ENCODE data around the gene SLC22A15.

Gene SLC22A15

DNA sequence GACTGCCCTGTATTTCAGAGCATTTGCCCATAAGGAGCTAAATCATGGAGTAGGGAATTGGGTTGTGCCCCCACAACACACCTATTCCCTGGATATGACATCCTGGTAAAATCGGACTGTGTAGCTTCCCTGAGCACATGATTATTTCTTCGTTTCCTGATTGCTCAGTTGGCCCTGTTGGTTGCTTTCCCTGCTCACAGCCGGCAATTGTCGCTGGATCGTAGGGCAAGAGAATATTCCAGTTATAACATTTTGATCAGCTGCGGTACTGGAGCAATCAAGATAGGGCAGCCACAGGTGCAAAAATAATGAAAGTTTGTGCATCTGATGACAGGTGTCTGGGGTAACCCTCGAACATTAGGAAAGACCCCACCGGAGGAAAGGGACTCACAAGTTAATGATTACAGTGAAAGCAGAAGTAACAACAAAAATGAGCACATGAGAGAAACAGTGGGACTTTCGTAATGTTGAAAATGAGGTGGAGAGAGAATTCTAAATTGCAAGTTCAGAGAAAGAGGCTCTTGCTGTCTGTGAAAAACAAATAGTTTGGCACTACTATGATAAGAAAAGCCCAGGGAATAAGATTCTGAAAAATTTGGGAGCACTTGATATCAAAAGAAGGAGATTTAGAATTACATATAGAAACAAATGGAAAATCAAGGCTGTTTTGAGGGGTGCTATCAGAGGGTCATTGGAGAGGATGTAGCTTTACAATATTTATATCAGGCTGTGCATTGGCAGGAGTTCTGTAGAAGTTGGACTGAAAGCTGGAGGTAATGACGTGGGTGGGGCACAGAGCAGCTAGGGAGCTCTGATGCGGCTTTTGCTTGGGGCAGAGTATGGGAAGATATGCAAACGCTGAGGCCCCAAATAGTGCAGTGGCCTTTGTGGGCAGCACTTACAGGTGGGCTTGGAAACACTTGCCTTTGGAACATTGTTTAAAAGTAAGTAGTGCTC is 134.5 kb downstream of the SLC22A15 start, which contains the start of gene MAB21L3:
Gene MAB21L3 (plus strand): TSS at position 833 of the 957 bp plus-strand sequence. CDS start 1,217 bp downstream, outside the sequence.
- DNase-seq: no peak

DNA sequence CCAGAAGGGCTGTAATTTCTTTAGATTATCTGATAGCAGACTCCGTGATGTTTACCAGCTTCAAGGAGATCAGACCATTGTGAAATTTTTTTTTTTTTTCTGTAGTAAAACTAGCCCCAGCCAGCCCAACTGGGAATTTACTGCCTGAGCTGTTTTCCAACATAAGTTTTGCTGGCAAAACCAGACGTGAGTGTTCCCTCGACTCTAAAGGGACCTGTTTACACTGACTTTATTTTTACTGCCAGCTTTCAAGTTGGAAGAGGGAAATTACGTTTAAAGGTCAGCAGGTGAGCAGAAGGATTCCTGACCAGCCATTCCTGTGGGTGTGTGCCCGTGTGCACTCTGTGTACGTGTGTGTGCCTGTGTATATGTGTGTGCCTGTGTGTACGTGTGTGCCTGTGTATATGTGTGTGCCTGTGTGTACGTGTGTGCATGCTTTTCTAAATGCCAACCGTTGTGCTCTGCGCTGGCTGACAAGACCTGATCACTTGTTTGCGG is 135.3 kb downstream of the SLC22A15 start:
- no peak for DNase-seq

DNA sequence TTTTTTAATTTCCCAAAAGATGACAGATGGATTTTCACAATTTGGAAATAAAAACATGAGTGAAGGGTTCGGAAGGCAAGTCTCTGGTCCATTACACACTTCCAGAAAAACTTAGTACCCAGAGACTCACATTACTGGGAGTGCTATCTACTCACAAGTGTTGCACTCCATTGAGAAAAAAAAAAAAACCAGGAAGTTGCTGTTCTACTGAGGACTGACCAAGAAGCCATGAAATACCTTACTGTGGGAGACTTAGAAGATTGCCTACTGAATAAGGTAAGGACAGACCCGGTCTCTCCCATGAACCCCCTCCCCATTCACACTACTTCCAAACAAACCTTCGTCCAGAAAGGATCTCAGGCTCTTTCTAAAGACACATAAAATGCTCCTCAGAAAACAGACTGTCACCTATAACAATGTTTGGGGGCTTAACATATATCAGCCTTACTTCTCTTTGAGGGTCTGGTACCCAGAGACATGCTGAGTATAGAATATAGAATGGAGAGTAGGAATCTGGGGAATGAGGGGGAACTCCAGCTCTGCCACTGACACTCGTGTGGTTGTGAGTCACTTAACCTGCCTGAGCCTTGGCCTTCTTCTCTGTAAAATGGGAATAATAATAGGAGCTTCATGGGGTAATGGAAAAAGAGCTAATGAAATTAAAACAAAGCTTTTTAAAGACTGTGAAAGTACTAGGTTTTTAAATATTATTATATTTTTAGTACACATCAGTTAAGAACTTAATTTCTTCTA is 136.3 kb downstream of the SLC22A15 start:
- DNase-seq: no peak

DNA sequence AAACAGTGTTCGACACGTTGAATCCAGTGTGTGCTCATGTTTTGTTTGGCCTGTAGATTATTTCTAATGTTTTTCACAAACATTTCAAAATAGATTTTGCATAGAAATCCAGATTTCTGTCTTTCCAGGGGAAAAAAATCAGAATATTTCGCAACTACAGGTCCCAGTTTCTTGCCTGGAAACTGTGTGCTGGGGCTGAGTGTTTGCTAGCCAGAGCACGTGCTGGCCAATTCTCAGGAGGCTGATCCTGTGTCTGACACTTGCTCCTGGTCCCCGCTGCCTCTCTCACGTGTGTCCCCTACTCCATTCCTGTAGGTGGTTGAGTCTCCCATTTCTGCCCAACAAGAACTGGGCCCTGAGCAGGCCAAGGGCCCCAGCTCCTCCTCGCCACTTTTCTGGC is 137.3 kb downstream of the SLC22A15 start:
- no peak for DNase-seq

DNA sequence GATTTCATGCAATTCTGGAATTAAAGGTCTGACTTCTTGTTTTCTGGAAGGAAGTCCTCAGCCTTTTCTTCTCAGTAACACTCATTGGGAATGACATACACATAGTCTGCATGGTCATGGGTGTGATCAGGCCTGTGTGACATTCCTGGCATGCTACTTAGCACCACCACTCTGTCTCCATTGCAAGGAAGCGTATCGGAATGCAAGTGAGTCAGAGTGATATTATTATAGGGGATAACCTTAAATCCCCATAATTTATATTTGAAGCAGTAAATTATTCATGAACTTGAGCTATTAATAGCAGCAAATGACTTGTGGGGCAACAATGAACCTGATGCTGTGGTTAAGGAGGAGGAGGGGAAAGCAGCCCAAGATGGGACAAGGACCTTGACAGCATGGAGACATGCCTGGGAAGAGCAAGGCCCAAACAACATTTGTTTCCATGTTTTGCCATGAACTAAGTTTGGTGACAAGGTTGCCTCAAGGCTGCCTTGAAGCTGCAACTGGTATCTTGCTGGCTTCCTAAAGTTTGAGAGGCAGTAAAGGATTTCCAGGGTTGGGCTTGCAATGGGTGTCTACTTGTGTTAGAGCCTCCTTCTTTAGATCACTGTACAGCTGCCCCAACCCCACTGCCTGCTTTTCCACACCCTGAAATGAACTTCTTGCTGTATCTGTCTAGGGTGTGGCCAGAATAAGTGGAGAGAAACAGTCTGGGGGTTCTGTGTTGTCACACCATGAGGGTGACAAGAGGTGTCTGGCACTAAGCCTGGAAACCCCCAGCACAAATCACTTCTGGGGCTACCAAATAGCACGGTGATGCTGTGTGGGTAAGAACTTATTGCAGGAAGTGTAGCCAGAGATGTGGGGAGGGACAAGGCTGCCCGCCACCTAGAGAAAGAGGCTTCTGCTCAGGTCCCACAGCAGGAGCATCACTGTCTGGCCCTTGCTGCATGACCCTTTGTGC is 139.4 kb downstream of the SLC22A15 start:
- DNase-seq: no peak

DNA sequence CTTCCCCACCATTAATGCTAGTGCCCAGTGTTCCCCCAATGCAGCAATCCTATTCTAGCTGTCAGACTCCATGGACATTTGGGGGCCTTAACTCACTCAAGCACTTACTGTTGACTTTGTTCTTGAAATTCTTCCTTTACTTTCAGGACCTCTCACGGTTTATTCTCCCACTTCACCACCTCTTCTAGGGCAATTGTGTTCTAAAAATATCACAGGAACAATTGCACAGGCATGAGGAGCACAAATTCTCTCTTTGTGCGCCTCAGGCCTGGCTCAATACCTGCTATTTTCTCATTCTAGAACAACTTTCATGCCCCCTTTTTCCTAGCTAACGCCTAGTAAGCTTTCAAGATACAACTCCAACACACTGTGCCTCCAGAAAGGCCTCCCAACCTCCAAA is 142.2 kb downstream of the SLC22A15 start:
- DNase-seq: no peak

All from NCI-H1105 treated with DMSO at 0.1 percent for 48 hours (cell line).